GM21528 (cell line): Measurements from ENCODE around the gene ZNF35.
"Not testable (repeated sequence)": the region's sequence is repeated elsewhere in the genome, so short reads cannot be mapped to it uniquely, and the experiment has no call there.

Experiments used
- ATAC-seq: cut with Tn5 transposase; IDR thresholded peaks from one replicate; pipeline ENCODE4 v1.9.1; 2021; ENCODE audit warnings: mild to moderate bottlenecking, moderate library complexity; ENCODE audit not compliant: unreplicated experiment, low FRiP score

Gene ZNF35

DNA sequence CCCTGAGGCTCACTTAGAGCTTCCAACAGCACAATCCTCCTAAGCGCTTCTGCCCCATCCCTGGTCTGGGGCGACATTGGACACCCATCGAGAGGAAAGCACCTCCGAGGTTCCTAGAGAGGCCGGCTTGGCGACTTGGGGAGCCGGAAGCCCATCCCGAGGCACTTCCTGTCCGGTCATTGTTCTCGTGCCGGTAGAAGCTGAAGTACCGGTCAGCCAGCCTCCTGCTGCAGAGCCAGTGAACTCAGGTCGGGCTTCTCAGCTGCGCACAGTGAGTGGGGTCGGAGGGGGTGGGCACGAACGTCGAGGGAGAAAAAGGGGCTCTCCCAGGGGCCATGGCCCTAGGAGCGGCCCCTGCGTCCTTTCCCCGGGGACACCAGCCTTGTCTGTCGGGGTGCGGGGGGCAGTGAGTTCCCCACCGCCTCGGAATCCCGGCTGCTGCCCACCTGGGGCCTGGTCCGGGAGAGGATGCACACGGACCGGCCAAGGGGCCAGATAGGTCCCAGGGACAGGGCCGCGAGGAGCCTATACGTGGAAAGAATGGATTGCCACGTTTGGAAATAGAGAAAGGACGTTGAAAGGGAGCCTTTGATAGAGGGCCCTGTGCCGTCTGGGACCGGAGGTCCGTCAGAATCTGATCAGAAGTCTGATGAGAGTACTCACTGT lies at the start of gene ZNF35:
TSS of gene ZNF35 (plus strand) at position 169 of the 666 bp plus-strand sequence. CDS start 2,336 bp downstream, outside the sequence.
- ATAC-seq = peak; percentile 92

DNA sequence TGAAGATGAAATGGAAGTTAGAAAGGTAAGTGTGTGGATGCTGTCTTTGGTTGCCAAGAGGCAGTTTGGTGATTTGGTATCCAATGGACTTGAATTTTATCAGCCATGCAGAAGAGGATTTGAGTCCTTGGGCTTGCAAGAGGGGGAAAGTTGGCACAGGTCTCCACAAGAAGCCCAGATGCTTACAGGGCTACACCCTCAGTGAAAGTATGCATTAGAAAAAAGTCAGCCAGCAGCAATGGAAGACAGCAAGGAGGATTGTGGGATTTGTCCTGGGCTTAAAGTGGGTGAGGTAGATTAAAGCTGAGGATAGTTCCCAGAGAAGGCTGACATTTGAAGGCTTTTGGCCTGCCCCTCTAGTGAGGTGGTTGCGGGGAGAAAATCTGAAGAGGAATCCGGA lies 46.8 kb upstream of the ZNF35 start:
- ATAC-seq = no peak

DNA sequence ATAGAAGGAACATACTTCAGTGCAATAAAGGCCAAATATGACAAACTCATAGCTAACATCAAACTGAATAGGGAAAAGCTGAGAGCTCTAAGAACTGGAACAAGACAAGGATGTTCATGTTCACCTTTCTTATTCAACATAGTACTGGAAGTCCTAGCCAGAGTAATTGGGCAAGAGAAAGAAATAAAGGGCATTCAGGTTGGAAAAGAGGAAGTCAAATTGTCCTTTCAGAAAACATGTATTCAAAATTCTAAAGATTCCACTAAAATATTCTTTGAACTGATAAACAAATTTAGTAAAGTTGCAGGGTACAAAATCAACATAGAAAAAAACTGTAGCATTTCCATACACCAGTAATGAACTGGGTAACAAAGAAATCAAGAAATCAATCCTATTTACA lies 35.9 kb upstream of the ZNF35 start:
- ATAC-seq = no peak

DNA sequence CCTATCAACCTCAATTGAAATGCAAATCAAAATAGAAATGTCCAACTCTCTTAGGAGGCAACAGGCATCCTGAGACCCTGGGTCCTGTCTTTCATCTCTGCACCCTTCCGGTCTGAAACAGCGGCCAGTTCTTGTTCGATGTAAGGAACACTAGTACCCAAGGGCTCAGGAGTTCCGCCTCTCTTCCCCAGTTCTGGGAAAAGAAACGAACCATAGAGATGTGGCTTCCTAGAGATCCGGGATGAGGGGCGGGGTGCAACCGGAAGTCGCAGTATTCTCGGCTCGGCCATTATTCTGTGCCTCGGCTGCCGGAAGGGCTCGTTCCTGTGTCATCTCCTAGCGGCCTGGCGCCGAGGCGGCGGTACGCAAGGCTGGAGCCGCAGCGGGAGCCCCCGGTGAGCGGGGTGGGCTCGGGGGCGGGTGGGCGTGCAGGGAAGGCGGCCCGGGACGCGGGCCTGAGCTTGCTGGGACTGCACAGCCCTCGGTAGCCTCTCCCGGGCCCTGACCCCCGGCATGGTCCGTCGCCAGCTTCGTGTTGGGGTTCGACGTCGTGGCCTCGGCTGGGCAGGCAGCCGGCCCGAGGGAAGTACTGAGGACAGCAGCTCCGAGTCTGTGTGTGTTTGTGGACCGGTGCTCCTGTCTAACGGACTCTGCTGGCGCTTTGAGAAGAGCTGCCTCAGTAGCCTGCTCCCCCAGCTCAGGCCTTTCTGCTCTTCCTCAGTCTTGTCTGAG lies 23.6 kb upstream of the ZNF35 start, which contains the start of gene ZNF197:
TSS of gene ZNF197 (plus strand) at position 288 of the 732 bp plus-strand sequence. CDS start 4,119 bp downstream, outside the sequence.
- ATAC-seq = peak; percentile 89

DNA sequence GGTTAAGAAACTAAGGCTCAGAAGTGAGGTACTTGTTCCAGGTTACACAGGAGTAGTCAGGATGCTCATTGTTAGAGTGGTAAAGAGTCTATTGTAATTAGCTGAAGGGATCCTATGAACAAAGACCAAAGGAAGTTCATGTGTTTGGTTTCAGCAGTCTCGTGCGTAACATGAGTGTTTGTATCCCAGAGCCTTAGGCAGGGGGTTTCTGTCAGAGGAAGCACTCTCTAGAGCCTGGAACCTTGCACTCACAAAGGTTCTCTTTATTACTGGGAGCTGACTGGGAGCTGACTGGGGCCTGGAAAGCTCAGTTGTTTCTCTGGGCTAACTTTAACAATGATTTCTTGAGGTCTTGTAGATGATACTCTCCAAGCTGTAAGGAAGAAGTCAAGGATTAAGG lies 19.8 kb upstream of the ZNF35 start:
- no peak for ATAC-seq

DNA sequence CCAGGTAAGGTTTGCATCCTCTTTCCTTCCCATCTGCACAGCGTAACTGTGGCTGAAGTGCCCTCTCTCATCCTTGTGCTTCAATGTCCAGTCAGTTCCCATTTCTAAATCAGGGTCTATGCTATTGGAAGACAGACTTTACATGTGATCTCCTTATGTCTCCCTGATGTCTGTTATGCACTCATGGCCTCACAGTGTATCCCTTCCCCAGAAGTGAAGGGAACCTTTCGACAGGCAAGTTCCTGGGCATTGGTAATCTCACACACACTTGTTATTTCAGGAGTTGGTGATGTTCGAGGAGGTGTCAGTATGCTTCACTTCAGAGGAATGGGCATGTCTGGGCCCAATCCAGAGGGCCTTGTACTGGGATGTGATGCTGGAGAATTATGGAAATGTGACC lies 16.3 kb upstream of the ZNF35 start:
- no peak for ATAC-seq

DNA sequence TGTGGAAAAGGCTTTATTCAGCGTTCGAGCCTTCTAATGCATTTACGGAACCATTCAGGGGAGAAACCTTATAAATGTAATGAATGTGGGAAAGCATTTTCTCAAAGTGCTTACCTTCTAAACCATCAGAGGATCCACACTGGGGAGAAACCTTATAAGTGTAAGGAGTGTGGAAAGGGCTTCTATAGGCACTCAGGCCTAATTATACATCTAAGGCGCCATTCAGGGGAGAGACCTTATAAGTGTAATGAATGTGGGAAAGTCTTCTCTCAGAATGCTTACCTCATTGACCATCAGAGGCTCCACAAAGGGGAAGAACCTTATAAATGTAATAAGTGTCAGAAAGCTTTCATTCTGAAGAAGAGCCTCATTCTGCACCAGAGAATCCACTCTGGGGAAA lies 6.2 kb upstream of the ZNF35 start:
- no peak for ATAC-seq

DNA sequence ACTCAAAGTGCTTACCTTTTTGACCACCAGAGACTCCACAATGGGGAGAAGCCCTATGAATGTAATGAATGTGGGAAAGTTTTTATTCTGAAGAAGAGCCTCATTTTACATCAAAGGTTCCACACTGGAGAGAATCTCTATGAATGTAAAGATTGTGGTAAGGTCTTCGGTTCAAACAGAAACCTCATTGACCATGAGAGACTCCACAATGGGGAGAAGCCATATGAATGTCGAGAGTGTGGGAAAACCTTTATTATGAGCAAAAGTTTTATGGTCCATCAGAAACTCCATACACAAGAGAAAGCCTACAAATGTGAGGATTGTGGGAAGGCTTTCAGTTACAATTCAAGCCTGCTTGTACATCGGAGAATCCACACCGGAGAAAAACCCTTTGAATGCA lies 5.5 kb upstream of the ZNF35 start:
- no peak for ATAC-seq

DNA sequence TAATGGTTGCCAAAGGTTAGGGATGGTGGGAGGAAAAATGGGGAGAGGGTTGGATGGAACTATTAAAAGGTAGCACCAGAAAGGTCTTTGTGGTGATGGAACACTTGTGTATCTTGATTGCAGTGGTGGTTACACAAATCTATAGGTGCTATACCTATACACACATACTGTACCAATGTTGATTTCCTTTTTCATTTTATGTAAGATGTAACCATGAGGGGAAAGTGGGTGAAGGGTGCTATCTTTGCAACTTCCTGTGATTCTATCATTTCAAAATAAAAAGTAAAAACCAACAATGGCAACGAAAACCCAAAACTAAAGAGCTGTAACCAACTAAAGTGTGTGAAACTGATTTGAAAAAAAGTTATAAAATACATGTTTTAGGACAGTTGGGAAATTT lies 761 bp upstream of the ZNF35 start:
- ATAC-seq = no peak

DNA sequence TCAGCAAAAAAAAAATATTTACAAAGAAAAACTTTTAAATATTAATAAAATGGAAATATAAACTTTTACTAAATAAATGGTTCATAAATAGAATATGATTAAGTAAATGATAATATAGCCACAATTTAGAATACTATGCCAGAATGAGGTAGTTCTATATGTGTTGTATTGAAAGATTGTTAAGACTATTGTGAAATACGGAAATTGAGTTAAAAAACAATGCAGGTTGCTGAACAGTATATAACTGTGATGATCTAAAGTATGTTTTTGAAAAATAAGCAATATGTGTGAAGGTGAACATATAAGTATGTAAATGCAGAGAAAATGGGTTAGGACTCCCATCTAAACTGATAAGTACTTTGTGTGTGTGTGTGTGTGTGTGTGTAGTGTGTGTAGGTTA lies 1.2 kb downstream of the ZNF35 start:
- ATAC-seq = no peak

DNA sequence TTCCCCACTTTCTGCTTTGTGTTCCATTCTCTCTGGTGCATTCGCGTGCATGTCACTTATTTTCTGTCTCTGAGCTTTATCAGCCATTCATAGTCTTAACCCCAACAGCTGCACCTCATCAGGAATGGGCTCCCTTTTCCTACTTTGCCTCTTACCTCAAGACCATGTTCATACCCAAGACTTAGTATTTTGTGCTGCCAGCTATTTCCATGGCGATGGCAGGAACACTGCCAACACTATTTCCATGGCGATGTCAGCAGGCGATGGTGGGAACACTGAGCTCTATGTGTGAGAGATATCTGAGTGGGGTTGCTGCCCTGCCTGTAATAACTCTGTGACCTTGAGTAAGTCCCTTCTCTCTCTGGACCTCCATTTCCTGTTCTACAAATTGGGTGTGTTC lies 5.5 kb downstream of the ZNF35 start:
- no peak for ATAC-seq

DNA sequence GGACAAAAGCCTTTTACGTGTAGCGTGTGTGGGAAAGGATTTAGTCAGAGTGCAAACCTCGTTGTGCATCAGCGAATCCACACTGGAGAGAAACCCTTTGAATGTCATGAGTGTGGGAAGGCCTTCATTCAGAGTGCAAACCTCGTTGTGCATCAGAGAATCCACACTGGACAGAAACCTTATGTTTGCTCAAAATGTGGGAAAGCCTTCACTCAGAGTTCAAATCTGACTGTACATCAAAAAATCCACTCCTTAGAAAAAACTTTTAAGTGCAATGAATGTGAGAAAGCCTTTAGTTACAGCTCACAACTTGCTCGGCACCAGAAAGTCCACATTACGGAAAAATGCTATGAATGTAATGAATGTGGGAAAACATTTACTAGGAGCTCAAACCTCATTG lies 10.5 kb downstream of the ZNF35 start:
- no peak for ATAC-seq

DNA sequence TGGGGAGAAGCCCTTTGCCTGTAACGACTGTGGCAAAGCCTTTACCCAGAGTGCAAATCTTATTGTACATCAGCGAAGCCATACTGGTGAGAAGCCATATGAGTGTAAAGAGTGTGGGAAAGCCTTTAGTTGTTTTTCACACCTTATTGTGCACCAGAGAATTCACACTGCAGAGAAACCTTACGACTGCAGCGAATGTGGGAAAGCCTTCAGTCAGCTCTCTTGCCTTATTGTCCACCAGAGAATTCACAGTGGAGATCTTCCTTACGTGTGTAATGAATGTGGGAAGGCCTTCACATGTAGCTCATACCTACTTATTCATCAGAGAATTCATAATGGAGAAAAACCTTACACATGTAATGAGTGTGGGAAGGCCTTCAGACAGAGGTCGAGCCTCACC lies 10.9 kb downstream of the ZNF35 start:
- no peak for ATAC-seq

DNA sequence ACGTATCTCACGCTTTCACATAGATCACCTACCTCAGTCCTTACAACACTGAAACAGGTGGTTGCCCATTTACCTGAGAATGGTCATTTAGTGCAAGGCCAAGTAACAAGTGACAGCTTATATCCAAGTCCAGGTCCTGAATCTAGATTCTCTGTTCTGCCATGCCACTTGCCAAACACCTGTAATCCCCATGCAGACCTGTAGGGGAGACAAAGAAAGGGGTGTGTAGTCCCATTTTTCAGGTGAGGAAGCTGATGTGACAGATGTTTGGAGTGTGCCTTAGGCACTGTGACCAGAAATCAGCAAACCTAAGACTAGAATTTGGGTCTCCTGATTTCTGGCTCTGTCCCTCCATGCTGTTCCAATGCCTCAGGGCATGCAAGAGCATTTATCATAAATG lies 12.7 kb downstream of the ZNF35 start:
- ATAC-seq = no peak

DNA sequence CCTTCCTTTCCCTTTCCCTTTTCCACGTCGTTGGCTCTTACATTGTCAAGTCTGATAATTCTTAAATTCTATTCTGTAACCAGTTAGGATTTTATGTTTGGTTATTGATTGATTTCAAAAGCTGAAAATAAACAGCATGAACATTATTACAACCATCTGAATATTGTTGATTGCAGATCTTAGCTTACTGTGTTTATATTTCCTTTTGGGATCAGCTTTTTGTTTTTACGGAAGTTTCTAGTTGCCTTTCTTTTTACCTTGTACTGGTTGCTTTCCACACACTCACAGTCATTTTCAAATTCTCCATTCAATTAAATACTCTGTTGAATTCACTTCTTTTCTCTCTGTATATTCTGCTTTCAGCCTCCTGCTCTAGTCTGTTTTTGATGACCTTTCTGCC lies 16.6 kb downstream of the ZNF35 start:
- ATAC-seq = no peak

DNA sequence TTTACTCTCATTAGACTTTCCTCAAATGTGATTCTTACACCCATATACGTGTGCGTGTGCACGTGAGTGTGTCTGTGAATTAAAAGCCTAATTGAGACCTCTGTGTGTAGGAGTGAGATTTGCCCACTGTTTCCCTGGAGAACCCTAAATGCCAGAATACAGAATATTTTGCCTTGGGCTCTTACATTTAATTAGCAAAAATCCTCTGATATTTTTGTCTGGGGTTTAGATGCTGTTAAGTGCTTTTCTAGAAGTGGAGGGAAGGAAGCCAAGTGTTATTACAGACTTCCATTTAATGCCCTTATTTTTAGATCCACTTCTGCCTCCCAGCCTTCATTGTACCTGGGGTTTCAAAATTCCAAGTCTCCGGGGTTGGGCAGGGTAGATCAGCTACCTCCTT lies 17.8 kb downstream of the ZNF35 start:
- no peak for ATAC-seq

DNA sequence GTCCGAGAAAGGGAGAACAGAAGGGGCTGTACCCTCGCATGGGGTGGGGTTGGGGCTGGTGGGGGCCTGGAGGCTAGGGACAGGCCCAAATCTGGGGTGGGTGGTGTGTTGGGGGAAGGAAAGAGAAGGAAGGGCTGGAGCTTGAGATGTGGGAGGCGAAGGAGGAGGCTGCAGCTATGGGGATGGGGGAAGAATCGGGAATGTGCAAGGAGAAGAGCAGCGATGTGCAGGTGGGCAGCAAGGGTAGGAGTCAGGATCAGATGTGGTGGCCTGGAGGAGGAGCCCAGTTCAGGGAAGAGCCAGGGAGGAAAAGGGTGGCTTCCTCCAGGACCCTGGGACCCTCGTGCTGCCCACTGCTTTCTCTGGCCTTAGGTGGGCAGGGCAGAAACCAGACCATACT lies 21.2 kb downstream of the ZNF35 start:
- ATAC-seq = no peak

DNA sequence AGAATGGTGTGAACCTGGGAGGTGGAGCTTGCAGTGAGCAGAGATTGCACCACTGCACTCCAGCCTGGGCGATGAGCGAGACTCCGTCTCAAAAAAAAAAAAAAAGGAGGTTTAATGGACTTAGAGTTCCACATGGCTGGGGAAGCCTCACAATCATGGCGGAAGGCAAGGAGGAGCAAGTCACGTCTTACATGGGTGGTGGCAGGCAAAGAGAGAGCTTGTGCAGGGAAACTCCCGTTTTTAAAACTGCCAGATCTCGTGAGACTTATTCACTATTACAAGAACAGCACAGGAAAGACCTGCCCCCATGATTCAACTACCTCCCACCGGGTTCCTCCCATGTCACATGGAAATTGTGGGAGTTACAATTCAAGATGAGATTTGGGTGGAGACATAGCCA lies 24.9 kb downstream of the ZNF35 start:
- ATAC-seq = not testable (repeated sequence)

DNA sequence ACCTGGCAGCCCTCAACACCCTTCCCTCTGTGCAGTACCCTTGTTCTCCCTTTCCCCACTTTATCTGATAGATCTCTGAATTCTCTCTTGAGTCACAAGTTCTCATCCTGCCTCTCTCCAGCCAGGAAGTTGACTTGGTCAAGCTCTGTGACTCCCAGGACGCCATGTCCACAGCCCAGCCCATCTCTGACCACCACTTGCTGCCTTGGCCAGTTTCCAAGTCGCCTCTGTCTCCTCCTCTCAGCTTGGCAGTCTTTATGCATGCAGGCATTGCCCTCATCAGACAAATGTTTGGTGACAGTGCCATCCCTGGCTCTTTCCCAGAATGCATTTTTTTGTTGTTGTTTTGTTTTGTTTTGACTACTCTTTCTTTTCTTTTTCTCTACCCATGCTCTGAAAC lies 25.7 kb downstream of the ZNF35 start:
- no peak for ATAC-seq

DNA sequence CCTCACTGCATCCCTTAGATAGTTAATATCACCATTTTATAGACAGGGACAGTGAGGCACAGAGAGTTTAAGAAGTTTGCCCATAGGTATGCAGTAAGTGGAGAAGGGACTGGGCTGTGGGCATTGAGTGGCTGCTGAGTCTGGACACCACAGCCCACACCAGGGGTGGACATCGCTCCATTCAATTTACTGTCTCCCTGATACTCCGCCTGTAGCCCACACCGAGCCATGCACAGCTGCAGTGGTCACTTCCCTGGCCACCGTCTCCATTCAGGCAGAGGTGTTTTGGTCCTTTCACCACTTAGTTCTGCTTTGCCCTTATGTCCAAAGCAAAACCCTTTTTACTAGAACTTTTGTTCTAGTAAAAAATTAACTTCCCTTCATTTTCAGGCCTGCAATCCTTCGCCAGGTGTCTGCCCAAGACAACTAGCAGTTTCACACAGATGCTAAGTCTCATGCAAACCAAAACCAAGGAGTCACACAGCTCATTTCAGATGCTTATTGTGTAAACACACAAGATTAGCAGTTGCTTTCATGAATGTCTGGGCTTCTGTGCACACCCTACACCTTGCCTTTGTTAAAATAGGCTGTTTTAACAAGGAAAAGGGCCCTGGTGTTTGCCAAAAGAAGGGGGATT lies 30.1 kb downstream of the ZNF35 start:
- ATAC-seq = no peak

DNA sequence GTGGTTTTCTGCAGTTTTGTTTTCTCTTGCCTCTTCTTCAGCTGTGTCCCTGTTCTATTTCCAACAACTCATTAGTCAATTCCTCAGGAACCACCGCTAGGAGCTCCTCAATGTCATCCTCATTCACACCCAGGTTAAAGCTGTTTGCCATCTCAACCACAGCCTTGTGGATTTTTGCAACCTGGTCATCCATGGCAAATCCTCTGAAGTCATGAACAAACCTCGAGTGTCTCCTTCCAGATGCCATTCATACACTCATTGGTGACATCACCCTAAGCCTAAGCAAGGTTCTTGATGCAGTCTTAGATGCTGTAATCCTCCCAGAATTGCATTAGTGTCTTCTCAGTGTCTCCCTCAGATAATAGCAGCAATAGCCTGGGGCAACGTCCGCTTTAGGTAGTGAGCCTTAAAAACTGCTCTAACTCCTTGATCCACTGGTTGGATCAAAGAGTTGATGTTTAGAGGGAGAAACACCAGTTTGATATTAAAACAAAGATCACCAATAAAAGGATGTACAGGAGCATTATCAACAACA lies 32.5 kb downstream of the ZNF35 start:
- no peak for ATAC-seq
